ENCODE results near the gene SMARCA2. TPM values are rescaled to one million over a fixed set of nuclear protein-coding genes. Genes with fewer than 3 reads are reported as not detected.
A peak's percentile ranks its signal among the peaks of the same experiment; 100 is the strongest.

Gene SMARCA2
- total and polyA plus RNA-seq, 10 of the 15 experiments (the other 5 are each of a cell fraction or from before 2014, with no cell fraction given): 100 to 392 (median 204) TPM

DNA sequence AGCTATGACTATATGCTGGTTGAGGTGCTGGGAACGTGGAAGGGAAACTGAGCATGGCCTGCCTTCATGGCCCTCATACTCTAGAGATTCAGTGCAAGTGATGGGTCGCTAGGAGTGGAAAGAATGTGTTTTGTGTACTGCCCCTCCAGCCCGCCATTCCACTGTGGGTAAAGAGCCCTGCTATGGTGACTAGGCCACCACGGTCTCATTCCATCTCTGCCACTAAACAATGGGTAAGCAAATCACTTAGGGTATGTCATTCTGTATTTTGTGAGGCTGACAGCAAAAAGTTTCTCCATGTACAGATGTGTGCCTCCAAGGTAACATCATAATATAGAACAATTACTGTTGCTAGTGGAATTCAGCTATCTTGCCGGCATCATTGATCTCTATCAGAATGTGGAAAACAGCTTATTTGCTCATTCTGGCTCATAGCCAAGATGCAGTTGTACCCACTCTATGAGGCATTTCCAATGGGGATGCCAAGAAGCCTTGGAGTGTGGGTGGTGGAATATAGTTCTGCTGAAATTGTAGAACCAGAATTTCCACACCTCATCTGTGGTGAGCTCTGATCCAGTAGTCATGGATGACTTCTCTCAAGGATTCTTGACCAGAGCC lies 12.5 kb downstream of the SMARCA2 start:
- no peak for FAIRE-seq
- ChIA-PET RAD21 (ENCODE audit: unreplicated experiment) (interaction anchor here (1.0 to 1.8 kb wide), 4 partner anchors 15 to 60 kb away, joined by 3 to 6 read pairs (median 5); no protein-coding TSS in a partner anchor), POLR2A (interaction anchor here (0.8 to 1.6 kb wide), 7 partner anchors 10 to 25 kb away, joined by 3 to 7 read pairs (median 3); partner anchors contain the start of gene SMARCA2), SMC1A (ENCODE audit: uncharacterized antibody, unreplicated experiment) (interaction anchor here (0.5 to 4.7 kb wide), 11 partner anchors 10 to 97 kb away, joined by 3 to 29 read pairs (median 5); no protein-coding TSS in a partner anchor), CTCF (interaction anchor here (1.0 to 1.9 kb wide), 5 partner anchors 13 to 78 kb away, joined by 3 to 5 read pairs (median 5); no protein-coding TSS in a partner anchor)
- WGBS (ENCODE audit: insufficient coverage, insufficient replicate concordance, low lambda C conversion rate, missing lambda C conversion rate): 83% methylated on average over 5 of the region's 5 CpGs
- peaks cover 46% of the 10 kb centered on the region for H3K4me1 ChIP-seq (ENCODE audit: control insufficient read depth, insufficient read depth, low read length)
- TF ChIP-seq POLR2AphosphoS5 (IDR thresholded peaks at IDR 0.05; ENCODE audit: low read length) (peak; percentile 55; the same call in 1 of the 2 replicates), EZH2 (IDR thresholded peaks at IDR 0.05; ENCODE audit: borderline replicate concordance, control insufficient read depth, low read depth, low read length) (no peak)
- no peak overlapping the region for H3K9ac ChIP-seq (ENCODE audit: control insufficient read depth, insufficient read depth, low read length)
- peaks cover 6 to 41% of the 10 kb centered on the region in 2 experiments for H3K36me3 ChIP-seq (ENCODE audit: control insufficient read depth in 2 of 2, insufficient read depth in 2 of 2, low read length in 1 of 2)
- H3K4me2 ChIP-seq (ENCODE audit: control insufficient read depth, insufficient read depth): peak overlapping the region; percentile 41; the same call in 1 of the 2 replicates
- in situ Hi-C loops (cut with MboI): no loop called here
- no peak overlapping the region for H3K4me3 ChIP-seq
- H3K79me2 ChIP-seq (ENCODE audit: control insufficient read depth, insufficient read depth, low read length): peaks cover 100% of the 10 kb centered on the region
- intact Hi-C loops (cut with micrococcal nuclease; ENCODE audit: unreplicated experiment): no loop called here
- H3K27ac ChIP-seq (ENCODE audit: control insufficient read depth, insufficient read depth): no peak overlapping the region
- no peaks in the 10 kb centered on the region for H3K27me3 ChIP-seq (replicated peaks in 1 of 2; ENCODE audit: control insufficient read depth in 2 of 2, insufficient read depth in 2 of 2, low read length in 1 of 2)
- peaks cover 16% of the 10 kb centered on the region for H4K20me1 ChIP-seq (ENCODE audit: control insufficient read depth, insufficient read depth)
- no peak for ATAC-seq
- no TSS peak for BruUV-seq (replicated peaks)
- DNase-seq (ENCODE audit: low read depth, low spot score): no peak
- no peak overlapping the region for H2AFZ ChIP-seq (ENCODE audit: control insufficient read depth, low read depth, low read length)
- H3K9me3 ChIP-seq (replicated peaks; ENCODE audit: control insufficient read depth, insufficient read depth, low read length): no peaks in the 10 kb centered on the region

DNA sequence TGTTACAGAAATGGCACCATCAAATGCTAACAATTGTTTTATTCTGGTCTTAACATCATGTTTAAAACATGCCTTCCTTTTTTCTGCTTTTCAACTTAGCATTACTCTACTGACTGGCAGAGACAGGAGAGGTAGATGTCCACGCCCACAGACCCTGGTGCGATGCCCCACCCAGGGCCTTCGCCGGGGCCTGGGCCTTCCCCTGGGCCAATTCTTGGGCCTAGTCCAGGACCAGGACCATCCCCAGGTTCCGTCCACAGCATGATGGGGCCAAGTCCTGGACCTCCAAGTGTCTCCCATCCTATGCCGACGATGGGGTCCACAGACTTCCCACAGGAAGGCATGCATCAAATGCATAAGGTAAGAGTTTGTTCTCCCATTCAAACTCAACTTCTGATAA lies 13.7 kb downstream of the SMARCA2 start:
- no peak overlapping the region for H3K9ac ChIP-seq (ENCODE audit: control insufficient read depth, insufficient read depth, low read length)
- H3K4me2 ChIP-seq (ENCODE audit: control insufficient read depth, insufficient read depth): peak overlapping the region; percentile 41
- no peak overlapping the region for H3K4me3 ChIP-seq
- no peak overlapping the region for H2AFZ ChIP-seq (ENCODE audit: control insufficient read depth, low read depth, low read length)
- peaks cover 13 to 50% of the 10 kb centered on the region in 2 experiments for H3K36me3 ChIP-seq (ENCODE audit: control insufficient read depth in 2 of 2, insufficient read depth in 2 of 2, low read length in 1 of 2)
- BruUV-seq (replicated peaks): no TSS peak
- no peaks in the 10 kb centered on the region for H3K27me3 ChIP-seq (replicated peaks in 1 of 2; ENCODE audit: control insufficient read depth in 2 of 2, insufficient read depth in 2 of 2, low read length in 1 of 2)
- ChIA-PET CTCF (interaction anchor here (1.9 kb wide), 1 partner anchor 12 kb away, joined by 5 read pairs; no protein-coding TSS in a partner anchor), POLR2A (interaction anchor here (1.1 kb wide), 1 partner anchor 15 kb away, joined by 3 read pairs; no protein-coding TSS in a partner anchor), RAD21 (ENCODE audit: unreplicated experiment) (no interaction called here), SMC1A (ENCODE audit: uncharacterized antibody, unreplicated experiment) (interaction anchor here (1.0 to 1.6 kb wide), 2 partner anchors 10 to 17 kb away, joined by 4 to 5 read pairs; no protein-coding TSS in a partner anchor)
- H3K9me3 ChIP-seq (replicated peaks; ENCODE audit: control insufficient read depth, insufficient read depth, low read length): no peaks in the 10 kb centered on the region
- intact Hi-C loops (cut with micrococcal nuclease; ENCODE audit: unreplicated experiment): no loop called here
- WGBS (ENCODE audit: insufficient coverage, insufficient replicate concordance, low lambda C conversion rate, missing lambda C conversion rate): 83% methylated on average over 7 of the region's 7 CpGs
- TF ChIP-seq, protein P1, sequence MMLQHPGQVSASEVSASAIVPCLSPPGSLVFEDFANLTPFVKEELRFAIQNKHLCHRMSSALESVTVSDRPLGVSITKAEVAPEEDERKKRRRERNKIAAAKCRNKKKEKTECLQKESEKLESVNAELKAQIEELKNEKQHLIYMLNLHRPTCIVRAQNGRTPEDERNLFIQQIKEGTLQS (IDR thresholded peaks at IDR 0.05; ENCODE audit: borderline replicate concordance, extremely low read depth, low read depth, low read length): no peak
- 0 out of 2 replicates have a peak, but pooled peaks have one; percentile 36 for TF ChIP-seq POLR2A (IDR thresholded peaks at IDR 0.05; ENCODE audit: low read depth, low read length)
- TF ChIP-seq STAT1 (conservative IDR thresholded peaks at IDR 0.05): no peak
- TF ChIP-seq NBN (IDR thresholded peaks at IDR 0.05): no peak
- TF ChIP-seq RUNX3 (IDR thresholded peaks at IDR 0.05; ENCODE audit: low read length): no peak
- no peak for DNase-seq (ENCODE audit: low read depth, low spot score)
- H4K20me1 ChIP-seq (ENCODE audit: control insufficient read depth, insufficient read depth): peaks cover 14% of the 10 kb centered on the region
- in situ Hi-C loops (cut with MboI): no loop called here
- ATAC-seq: no peak
- no peak for FAIRE-seq
- peaks cover 93% of the 10 kb centered on the region for H3K79me2 ChIP-seq (ENCODE audit: control insufficient read depth, insufficient read depth, low read length)
- H3K27ac ChIP-seq (ENCODE audit: control insufficient read depth, insufficient read depth): no peak overlapping the region; the same call in 1 of the 2 replicates
- peaks cover 34% of the 10 kb centered on the region for H3K4me1 ChIP-seq (ENCODE audit: control insufficient read depth, insufficient read depth, low read length)

Data from GM12878 (cell line).